Measurements from ENCODE around the gene MTF1. TPM values are rescaled to one million over a fixed set of nuclear protein-coding genes. Genes with fewer than 3 reads are reported as not detected.

The MTF1 gene
- total RNA-seq, 4 donors from 2014 or later = 4.0 to 7.4 (median 6.7) TPM

DNA sequence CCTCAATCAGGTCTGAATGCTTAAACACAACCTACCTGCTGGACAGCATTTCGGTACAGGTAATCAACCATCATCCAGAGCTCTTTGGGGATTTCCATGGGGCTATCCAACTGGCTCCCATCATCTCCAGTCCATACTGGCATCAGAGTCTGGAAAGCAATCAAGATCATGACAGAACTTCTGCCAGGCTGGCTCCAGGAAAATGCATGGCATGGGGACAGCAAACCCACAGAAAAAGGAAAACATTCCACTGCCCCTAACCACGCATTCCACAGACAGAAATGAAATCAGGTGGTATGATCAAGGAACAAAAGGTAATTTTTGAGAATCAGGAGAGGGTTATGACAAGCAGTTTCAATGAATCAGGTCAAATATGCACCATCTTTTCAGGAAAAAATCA lies 9.1 kb upstream of the MTF1 start:
- Histone ChIP-seq H3K9me3 (no peaks in the 10 kb centered on the region), H3K27ac (replicated peaks in 1 of 4) (no peak overlapping the region), H3K36me3 (peaks cover 77 to 100% (median 97%) of the 10 kb centered on the region in 4 donors), H3K4me3 (no peak overlapping the region), H3K27me3 (no peaks in the 10 kb centered on the region), H3K4me1 (no peaks in the 10 kb centered on the region)
- WGBS = 90% methylated on average over 2 of the region's 2 CpGs
- TF ChIP-seq POLR2A (IDR thresholded peaks at IDR 0.05; ENCODE audit: low read depth) (no peak), CTCF (IDR thresholded peaks at IDR 0.05) (no peak), POLR2AphosphoS5 (IDR thresholded peaks at IDR 0.05) (no peak), EP300 (IDR thresholded peaks at IDR 0.05) (no peak)
- intact Hi-C loops (cut with DNase I) = loop anchor here (10.0 kb wide), 1 partner anchor 116 kb away; no protein-coding TSS in a partner anchor
- no peak for DNase-seq (ENCODE audit: extremely low spot score)

GRCh38 chr1:37867784-37868183 lies 8.4 kb upstream of the MTF1 start:
- TF ChIP-seq EP300 (IDR thresholded peaks at IDR 0.05) = no peak
- TF ChIP-seq POLR2AphosphoS5 (IDR thresholded peaks at IDR 0.05) = no peak
- no peak for TF ChIP-seq CTCF (IDR thresholded peaks at IDR 0.05)
- no peak for TF ChIP-seq POLR2A (IDR thresholded peaks at IDR 0.05; ENCODE audit: low read depth)
- 100% methylated on average over 1 of the region's 6 CpGs for WGBS
- intact Hi-C loops (cut with DNase I) = loop anchor here (10.0 kb wide), 1 partner anchor 117 kb away; no protein-coding TSS in a partner anchor

DNA sequence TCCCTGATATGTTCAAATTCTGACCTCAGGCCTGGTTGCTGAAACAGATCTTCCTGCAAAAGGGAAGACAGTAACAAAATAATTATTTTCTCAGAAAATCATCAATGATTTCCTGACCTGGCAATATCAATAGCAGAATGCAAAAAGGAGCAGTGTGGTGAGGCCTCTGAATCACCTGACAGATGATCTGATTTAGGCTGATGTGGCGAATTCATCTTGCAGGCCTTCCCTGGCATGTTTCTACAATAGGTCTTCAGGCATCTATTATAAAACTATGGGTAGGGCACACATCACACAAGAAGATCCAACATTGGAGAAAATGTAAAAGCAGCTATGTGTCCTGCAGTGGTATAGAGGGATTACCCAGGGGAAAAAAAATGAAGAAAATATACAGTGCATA lies 7.1 kb upstream of the MTF1 start:
- WGBS = 92% methylated on average over 1 of the region's 1 CpG
- peaks cover 74 to 100% (median 98%) of the 10 kb centered on the region in 4 donors for H3K36me3 ChIP-seq
- no peaks in the 10 kb centered on the region for H3K9me3 ChIP-seq
- no peak overlapping the region for H3K4me3 ChIP-seq
- TF ChIP-seq CTCF (IDR thresholded peaks at IDR 0.05) (no peak), POLR2A (IDR thresholded peaks at IDR 0.05; ENCODE audit: low read depth) (no peak), EP300 (IDR thresholded peaks at IDR 0.05) (no peak), POLR2AphosphoS5 (IDR thresholded peaks at IDR 0.05) (no peak)
- intact Hi-C loops (cut with DNase I) = loop anchor here (10.0 kb wide), 1 partner anchor 118 kb away; no protein-coding TSS in a partner anchor
- no peaks in the 10 kb centered on the region for H3K27me3 ChIP-seq
- no peak for DNase-seq (ENCODE audit: extremely low spot score)
- no peak overlapping the region for H3K27ac ChIP-seq (replicated peaks in 1 of 4)
- no peaks in the 10 kb centered on the region for H3K4me1 ChIP-seq

More at GRCh38 chr1:37867784-37868183, 8.4 kb upstream of the MTF1 start:
- no peak overlapping the region for H3K27ac ChIP-seq (replicated peaks in 1 of 4)
- no peaks in the 10 kb centered on the region for H3K4me1 ChIP-seq
- peaks cover 77 to 100% (median 97%) of the 10 kb centered on the region in 4 donors for H3K36me3 ChIP-seq
- DNase-seq (ENCODE audit: extremely low spot score) = no peak
- no peaks in the 10 kb centered on the region for H3K27me3 ChIP-seq
- H3K9me3 ChIP-seq = no peaks in the 10 kb centered on the region
- H3K4me3 ChIP-seq = no peak overlapping the region

DNA sequence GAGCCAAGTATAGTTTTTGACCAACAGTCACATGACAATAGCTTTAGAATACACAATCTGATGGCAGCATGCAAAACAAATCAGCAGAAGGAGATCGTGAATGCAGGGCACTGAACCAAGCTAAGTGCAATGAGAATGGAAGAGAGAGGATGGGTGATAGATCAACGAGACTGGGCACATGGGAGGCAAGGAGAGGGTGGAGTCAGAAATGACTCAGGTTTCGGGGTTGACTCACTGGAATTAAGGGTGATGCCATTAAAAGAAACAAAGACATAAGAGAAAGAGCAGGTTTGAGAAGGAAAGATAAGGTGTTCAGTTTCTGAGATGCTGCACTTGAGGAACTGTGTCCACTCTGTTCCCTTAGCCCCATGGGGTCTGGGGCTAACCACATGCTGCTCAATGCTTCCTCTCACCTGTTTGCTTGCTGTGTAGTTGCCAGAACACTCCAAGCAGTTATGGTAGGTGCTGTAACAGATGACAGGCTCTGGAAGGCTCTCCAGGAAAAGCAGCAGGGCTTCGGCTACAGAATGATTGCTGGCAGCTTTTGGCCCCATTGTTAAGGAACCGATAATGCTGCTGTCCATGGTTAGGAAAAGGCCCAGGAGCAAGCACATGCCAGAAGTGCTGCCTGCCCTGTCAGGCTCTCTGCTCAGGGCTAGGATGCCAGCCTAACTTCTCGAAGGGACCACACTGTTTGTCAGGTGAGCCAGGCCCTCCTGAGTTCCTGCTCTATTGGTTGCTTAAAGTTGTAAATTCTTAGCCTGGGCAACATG lies 6.1 kb upstream of the MTF1 start:
- no peaks in the 10 kb centered on the region for H3K27me3 ChIP-seq
- TF ChIP-seq POLR2A (IDR thresholded peaks at IDR 0.05; ENCODE audit: low read depth) = no peak
- no peak for TF ChIP-seq EP300 (IDR thresholded peaks at IDR 0.05)
- no peak for TF ChIP-seq CTCF (IDR thresholded peaks at IDR 0.05)
- TF ChIP-seq POLR2AphosphoS5 (IDR thresholded peaks at IDR 0.05) = no peak
- H3K36me3 ChIP-seq = peaks cover 68 to 99% (median 96%) of the 10 kb centered on the region in 4 donors
- no peak for DNase-seq (ENCODE audit: extremely low spot score)
- H3K27ac ChIP-seq (replicated peaks in 1 of 4) = no peak overlapping the region
- H3K4me1 ChIP-seq = peaks cover under 1 to 4% (median 2%) of the 10 kb centered on the region in 4 donors
- 87% methylated on average over 6 of the region's 6 CpGs for WGBS
- intact Hi-C loops (cut with DNase I) = loop anchor here (10.0 kb wide), 1 partner anchor 119 kb away; no protein-coding TSS in a partner anchor
- H3K4me3 ChIP-seq = no peak overlapping the region
- no peaks in the 10 kb centered on the region for H3K9me3 ChIP-seq

All from esophagus muscularis mucosa (tissue), 4 donors.